K562 (cell line): ENCODE data around the gene F13A1. TPM values are rescaled to one million over a fixed set of nuclear protein-coding genes. Genes with fewer than 3 reads are reported as not detected.

Experiments used
- ATAC-seq: fragments of 200-7000 bp; cut with Tn5 transposase; 3 replicates; pipeline ENCODE4 v1.9.1; 2020; ENCODE audit warnings: moderate library complexity
- BruUV-seq: library from RNA; stranded (reverse); fragments of 400-500 nt; replicated peaks from 2 replicates; lab custom pipeline; 2021; lab: Mats Ljungman, UMichigan
- CTCF ChIA-PET: fragments of 300-600 bp; formaldehyde crosslinking; extraction: SDS; loops from one replicate; lab custom pipeline; 2021; ENCODE audit warnings: low intra/inter-chr PET ratio; lab: Yijun Ruan, JAX
- POLR2A ChIA-PET: fragments of 300-600, 350-650 bp; sonication (Branson Sonifier 250); formaldehyde crosslinking; extraction: SDS; loops from one replicate; lab custom pipeline; 2021; ENCODE audit warnings: antibody characterized with exemption, inconsistent platforms; lab: Yijun Ruan, JAX
- DNase-seq, 4 experiments: peaks; one replicate each; pipeline versions ENCODE4 v3.0.0 to v3.0.0-alpha.2; 2011 to 2018; ENCODE audit warnings: low spot score in 3 of 4, mixed read lengths in 3 of 4; ENCODE audit errors: extremely low read depth in 1 of 4
- FAIRE-seq: peaks from 2 replicates; lab custom pipeline; 2011; peaks lifted over from hg19 to GRCh38; lab: Jason Lieb, UNC
- H2AFZ ChIP-seq: 2 replicates; pipeline ENCODE4 v1.6.0; 2011; ENCODE audit warnings: low read depth, low read length, control low read depth, inconsistent platforms
- H3K27ac ChIP-seq: fragments of 200-600 bp; 3 replicates; pipeline ENCODE4 v1.8.0; 2011; ENCODE audit warnings: low read depth, mild to moderate bottlenecking, control low read depth, inconsistent platforms, low read length, moderate library complexity, mixed read lengths; ENCODE audit errors: extremely low read depth
- H3K27me3 ChIP-seq, 2 experiments: fragments of 300-600 bp in 1 of 2; 2 replicates in 1 of 2; 3 replicates in 1 of 2; pipeline versions ENCODE4 v1.6.0 to v1.8.0; 2011; ENCODE audit warnings: inconsistent platforms in 2 of 2, low read length in 2 of 2, mild to moderate bottlenecking in 1 of 2, mixed read lengths in 1 of 2, moderate library complexity in 1 of 2; ENCODE audit not compliant: control insufficient read depth in 2 of 2, insufficient read depth in 2 of 2
- H3K36me3 ChIP-seq: fragments of 300-600 bp; 3 replicates; pipeline ENCODE4 v1.8.0; 2011; ENCODE audit warnings: mild to moderate bottlenecking, low read length, inconsistent platforms; ENCODE audit not compliant: control insufficient read depth, insufficient read depth
- H3K4me1 ChIP-seq, 2 experiments: fragments of 200-600 bp in 1 of 2; replicated peaks in 1 of 2; 2 replicates in 1 of 2; 3 replicates in 1 of 2; pipeline versions ENCODE4 v1.5.1 to v1.8.0; 2011; ENCODE audit warnings: inconsistent platforms in 2 of 2, low read length in 2 of 2, mild to moderate bottlenecking in 1 of 2, mixed read lengths in 1 of 2, moderate library complexity in 1 of 2; ENCODE audit not compliant: control insufficient read depth in 2 of 2, insufficient read depth in 2 of 2
- H3K4me2 ChIP-seq: 2 replicates; pipeline ENCODE4 v1.6.1; 2011; ENCODE audit warnings: low read length, control low read depth, inconsistent platforms, mixed read lengths; ENCODE audit not compliant: insufficient read depth
- H3K4me3 ChIP-seq: fragments of 200-600 bp; sonication (generic), shearing (Covaris generic); 2 replicates; pipeline ENCODE4 v1.5.1; 2016; ENCODE audit warnings: control low read depth, inconsistent platforms
- H3K79me2 ChIP-seq: fragments of 200-600 bp; 3 replicates; pipeline ENCODE4 v1.8.0; 2011; ENCODE audit warnings: low read length, inconsistent platforms; ENCODE audit not compliant: control insufficient read depth, insufficient read depth
- H3K9ac ChIP-seq, 2 experiments: 2 replicates each; pipeline versions ENCODE4 v1.6.0 to v1.6.1; 2011; ENCODE audit warnings: low read depth in 2 of 2, low read length in 2 of 2, control low read depth in 1 of 2, inconsistent platforms in 1 of 2, mild to moderate bottlenecking in 1 of 2, mixed read lengths in 1 of 2; ENCODE audit not compliant: insufficient read depth in 1 of 2
- H3K9me1 ChIP-seq: one replicate; pipeline ENCODE4 v1.6.0; 2011; ENCODE audit warnings: inconsistent platforms, mild to moderate bottlenecking, low read length, moderate library complexity; ENCODE audit not compliant: control insufficient read depth, insufficient read depth
- H3K9me3 ChIP-seq: replicated peaks from 2 replicates; pipeline ENCODE4 v1.5.1; 2011; ENCODE audit warnings: low read depth, low read length, inconsistent platforms; ENCODE audit not compliant: control insufficient read depth, insufficient read depth
- H4K20me1 ChIP-seq: replicated peaks from 2 replicates; pipeline ENCODE4 v1.6.1; 2011; ENCODE audit warnings: low read length, inconsistent platforms, mixed read lengths; ENCODE audit not compliant: control insufficient read depth, insufficient read depth
- BRD9 ChIP-seq: fragments of 450-650 bp; IDR thresholded peaks from 2 replicates; pipeline ENCODE4 v1.6.1; 2018; ENCODE audit warnings: low read depth; ENCODE audit not compliant: partially characterized antibody
- CHD7 ChIP-seq: fragments of 200-600 bp; sonication (generic); IDR thresholded peaks from one replicate; pipeline ENCODE4 v1.6.1; 2012; ENCODE audit warnings: mild to moderate bottlenecking, low read depth, low read length, inconsistent platforms
- EZH2 ChIP-seq: IDR thresholded peaks from 2 replicates; pipeline ENCODE4 v1.6.1; 2012; ENCODE audit warnings: low read depth, mild to moderate bottlenecking, inconsistent platforms, low read length, borderline replicate concordance
- MBD2 ChIP-seq: sonication (generic); IDR thresholded peaks from 2 replicates; pipeline ENCODE4 v1.6.1; 2016; ENCODE audit warnings: low read depth, borderline replicate concordance
- PHTF2 ChIP-seq: fragments of 250-450 bp; sonication (Bioruptor Pico); IDR thresholded peaks from 2 replicates; pipeline ENCODE4 v1.5.0; 2021; ENCODE audit warnings: mild to moderate bottlenecking
- POLR3A ChIP-seq: IDR thresholded peaks from 2 replicates; pipeline ENCODE4 v1.6.1; 2011; ENCODE audit warnings: borderline replicate concordance, mild to moderate bottlenecking, moderate library complexity; ENCODE audit not compliant: insufficient read length, insufficient read depth; ENCODE audit errors: extremely low read depth
- TEAD1 ChIP-seq, 2 experiments: fragments of 450-650 bp in 1 of 2; sonication (generic) in 1 of 2; formaldehyde crosslinking; IDR thresholded peaks; 2 replicates each; pipeline versions ENCODE4 v1.4.0 to v1.8.0; 2020 to 2022; ENCODE audit warnings: mild to moderate bottlenecking in 2 of 2, missing genetic modification reagents in 1 of 2
- ZBTB17 ChIP-seq: fragments of 450-650 bp; formaldehyde crosslinking; IDR thresholded peaks from 2 replicates; pipeline ENCODE4 v1.4.0; 2020; ENCODE audit warnings: mild to moderate bottlenecking
- ZNF23 ChIP-seq: fragments of 250-450 bp; sonication (Bioruptor Pico); IDR thresholded peaks from 2 replicates; pipeline ENCODE4 v1.4.0; 2020; ENCODE audit warnings: mild to moderate bottlenecking
- WGBS: fragments of 100-300 bp; shearing (Covaris generic); methylation state at CpG from one replicate; pipeline ENCODE4 v1.1.6; 2016; ENCODE audit warnings: low coverage, mixed read lengths; ENCODE audit not compliant: insufficient coverage; ENCODE audit errors: missing lambda C conversion rate; 5-methylcytosine and 5-hydroxymethylcytosine counted together
- in situ Hi-C: fragments of 300-500 bp; cut with MboI; formaldehyde crosslinking; loops from 4 replicates; pipeline ENCODE4 v1.15.0; 2018; ENCODE audit warnings: inconsistent platforms, mixed read lengths
- intact Hi-C: fragments of 100-400 bp; cut with micrococcal nuclease; formaldehyde crosslinking; loops from 2 replicates; pipeline ENCODE4 v1.14.2; 2022
- polyA plus RNA-seq, 8 experiments: library from polyadenylated mRNA; depleted of rRNA in 4 of 8; stranded (reverse) in 5 of 8; unstranded in 3 of 8; fragments of >200 nt; fragmentation: Nextera tagmentation in 2 of 8; fragmentation: Illumina TruSeq in 1 of 8; extraction: Ambion mirVana in 2 of 8; extraction: Trizol in 1 of 8; gene quantifications; 2 replicates each; pipeline versions ENCODE4 v1.2.1 to v1.2.3, GENCODE V29; 2011 to 2014; ENCODE audit warnings: inconsistent platforms in 1 of 8, missing spikeins in 1 of 8
- total RNA-seq, 7 experiments: library from RNA; depleted of rRNA in 6 of 7; stranded (reverse); fragments of >200 nt in 6 of 7; fragmentation: Illumina TruSeq in 2 of 7; extraction: Trizol in 2 of 7; gene quantifications; 2 replicates each; pipeline versions ENCODE4 v1.2.1 to v1.2.3, GENCODE V29; 2011 to 2021; ENCODE audit warnings: low replicate concordance in 1 of 7
- TF ChIP-seq, protein P1 (sequence below): fragments of 450-650 bp; IDR thresholded peaks from 2 replicates; pipeline ENCODE4 v1.6.1; 2014; ENCODE audit warnings: low read depth, mild to moderate bottlenecking, moderate library complexity, borderline replicate concordance

The F13A1 gene
- total and polyA plus RNA-seq, 9 of the 15 experiments (the other 6 are each of a cell fraction or from before 2014, with no cell fraction given) = 0.33 TPM; not detected in 8

DNA sequence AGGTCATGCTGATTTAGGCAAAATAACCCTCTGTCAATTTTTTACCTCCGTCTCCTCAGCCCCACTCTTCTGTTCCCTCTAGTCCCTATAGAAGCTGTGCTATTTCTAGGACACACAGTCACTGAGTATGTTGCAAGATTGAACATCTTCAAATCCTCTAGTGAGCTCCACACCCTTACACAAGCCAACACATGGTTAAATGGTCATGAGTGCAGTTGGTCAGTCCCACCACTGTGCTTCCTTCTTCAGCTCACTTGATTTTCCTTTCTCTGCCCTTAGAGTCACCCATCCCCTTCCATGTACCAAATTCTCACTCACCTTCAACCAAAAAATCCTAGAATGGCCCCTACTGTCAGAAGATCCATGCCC, 48.2 kb upstream of the F13A1 start:
- H2AFZ ChIP-seq = no peak overlapping the region
- no peak overlapping the region for H3K4me2 ChIP-seq
- FAIRE-seq (no peak), DNase-seq (no peak), ATAC-seq (no peak)
- no peaks in the 10 kb centered on the region for H3K9me3 ChIP-seq
- ChIA-PET CTCF (no interaction called here), POLR2A (interaction anchor here (0.7 kb wide), 1 partner anchor 492 kb away, joined by 3 read pairs; no protein-coding TSS in a partner anchor)
- H3K4me1 ChIP-seq = no peaks in the 10 kb centered on the region
- no peak overlapping the region for H3K27ac ChIP-seq
- 0% methylated on average over 1 of the region's 1 CpG for WGBS
- TF ChIP-seq BRD9 (no peak), CHD7 (no peak), ZNF23 (CRISPR knock-in tag) (no peak), POLR3A (no peak), MBD2 (no peak), ZBTB17 (CRISPR knock-in tag) (no peak), TEAD1 (CRISPR knock-in tag; IDR thresholded peaks at IDR 0.05) (no peak), PHTF2 (CRISPR knock-in tag) (no peak), EZH2 (no peak)
- TF ChIP-seq, protein P1, sequence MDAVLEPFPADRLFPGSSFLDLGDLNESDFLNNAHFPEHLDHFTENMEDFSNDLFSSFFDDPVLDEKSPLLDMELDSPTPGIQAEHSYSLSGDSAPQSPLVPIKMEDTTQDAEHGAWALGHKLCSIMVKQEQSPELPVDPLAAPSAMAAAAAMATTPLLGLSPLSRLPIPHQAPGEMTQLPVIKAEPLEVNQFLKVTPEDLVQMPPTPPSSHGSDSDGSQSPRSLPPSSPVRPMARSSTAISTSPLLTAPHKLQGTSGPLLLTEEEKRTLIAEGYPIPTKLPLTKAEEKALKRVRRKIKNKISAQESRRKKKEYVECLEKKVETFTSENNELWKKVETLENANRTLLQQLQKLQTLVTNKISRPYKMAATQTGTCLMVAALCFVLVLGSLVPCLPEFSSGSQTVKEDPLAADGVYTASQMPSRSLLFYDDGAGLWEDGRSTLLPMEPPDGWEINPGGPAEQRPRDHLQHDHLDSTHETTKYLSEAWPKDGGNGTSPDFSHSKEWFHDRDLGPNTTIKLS = no peak
- no peak overlapping the region for H3K4me3 ChIP-seq
- H4K20me1 ChIP-seq = no peaks in the 10 kb centered on the region
- no peaks in the 10 kb centered on the region for H3K79me2 ChIP-seq
- H3K36me3 ChIP-seq = no peaks in the 10 kb centered on the region
- in situ Hi-C loops = no loop called here
- H3K27me3 ChIP-seq = no peaks in the 10 kb centered on the region
- intact Hi-C loops = no loop called here
- H3K9ac ChIP-seq = no peak overlapping the region
- BruUV-seq = no TSS peak
- no peaks in the 10 kb centered on the region for H3K9me1 ChIP-seq
